MM.1S (cell line): ENCODE measurements around the gene CERS5.

Source experiments
- DNase-seq: peaks from one replicate; pipeline ENCODE4 v3.0.0-alpha.2; 2015
- H2AFZ ChIP-seq: fragments of 300-600 bp; sonication (generic); 2 replicates; pipeline ENCODE4 v1.6.0; 2016; ENCODE audit warnings: antibody characterized with exemption, low read length
- H3F3A ChIP-seq: fragments of 300-600 bp; sonication (generic); 2 replicates; pipeline ENCODE4 v1.6.1; 2016; ENCODE audit warnings: mild to moderate bottlenecking, antibody characterized with exemption, low read length, moderate library complexity, mixed read lengths; ENCODE audit not compliant: insufficient read depth
- H3K27ac ChIP-seq: fragments of 300-600 bp; sonication (generic); 2 replicates; pipeline ENCODE4 v1.5.1; 2016; ENCODE audit warnings: mild to moderate bottlenecking, low read length
- H3K27me3 ChIP-seq: fragments of 300-600 bp; sonication (generic); replicated peaks from 2 replicates; pipeline ENCODE4 v1.6.0; 2016; ENCODE audit warnings: low read length; ENCODE audit not compliant: insufficient read depth
- H3K36me3 ChIP-seq: fragments of 300-600 bp; sonication (generic); replicated peaks from 2 replicates; pipeline ENCODE4 v1.6.1; 2016; ENCODE audit warnings: mild to moderate bottlenecking, low read length, mixed read lengths; ENCODE audit not compliant: insufficient read depth
- H3K4me1 ChIP-seq: fragments of 300-600 bp; sonication (generic); 2 replicates; pipeline ENCODE4 v1.6.1; 2016; ENCODE audit warnings: low read length, mixed read lengths
- H3K4me2 ChIP-seq: fragments of 300-600 bp; sonication (generic); 2 replicates; pipeline ENCODE4 v1.6.0; 2016; ENCODE audit warnings: low read depth, low read length
- H3K4me3 ChIP-seq: fragments of 300-600 bp; sonication (generic); 2 replicates; pipeline ENCODE4 v1.5.1; 2016; ENCODE audit warnings: low read length, mixed read lengths
- H3K79me2 ChIP-seq: fragments of 300-600 bp; sonication (generic); 2 replicates; pipeline ENCODE4 v1.6.1; 2016; ENCODE audit warnings: mixed run types, low read length, mixed read lengths
- H3K9ac ChIP-seq: fragments of 300-600 bp; sonication (generic); 2 replicates; pipeline ENCODE4 v1.6.1; 2016; ENCODE audit warnings: low read length, mixed read lengths
- H3K9me2 ChIP-seq: fragments of 300-600 bp; sonication (generic); replicated peaks from 2 replicates; pipeline ENCODE4 v1.6.1; 2016; ENCODE audit warnings: mild to moderate bottlenecking, low read length, mixed read lengths; ENCODE audit not compliant: insufficient read depth
- H3K9me3 ChIP-seq: fragments of 300-600 bp; sonication (generic); replicated peaks from 2 replicates; pipeline ENCODE4 v1.6.1; 2016; ENCODE audit warnings: mild to moderate bottlenecking, low read length, mixed read lengths; ENCODE audit not compliant: insufficient read depth
- H4K20me1 ChIP-seq: fragments of 300-600 bp; sonication (generic); 2 replicates; pipeline ENCODE4 v1.6.1; 2016; ENCODE audit warnings: mild to moderate bottlenecking, low read length, moderate library complexity, mixed read lengths; ENCODE audit not compliant: insufficient read depth
- EZH2 ChIP-seq: fragments of 300-600 bp; sonication (generic); optimal IDR thresholded peaks from 2 replicates; pipeline ENCODE3; 2017; ENCODE audit warnings: low read depth, mild to moderate bottlenecking, antibody characterized with exemption, low read length, mixed read lengths
- EZH2phosphoT487 ChIP-seq: fragments of 300-600 bp; sonication (generic); IDR thresholded peaks from 2 replicates; pipeline ENCODE4 v1.6.1; 2018; ENCODE audit warnings: antibody characterized with exemption, low read length
- TF ChIP-seq, protein P1 (sequence below): fragments of 300-600 bp; sonication (generic); IDR thresholded peaks from 2 replicates; pipeline ENCODE4 v1.5.1; 2016; ENCODE audit warnings: antibody characterized with exemption, low read length, mixed read lengths

CERS5 gene

DNA sequence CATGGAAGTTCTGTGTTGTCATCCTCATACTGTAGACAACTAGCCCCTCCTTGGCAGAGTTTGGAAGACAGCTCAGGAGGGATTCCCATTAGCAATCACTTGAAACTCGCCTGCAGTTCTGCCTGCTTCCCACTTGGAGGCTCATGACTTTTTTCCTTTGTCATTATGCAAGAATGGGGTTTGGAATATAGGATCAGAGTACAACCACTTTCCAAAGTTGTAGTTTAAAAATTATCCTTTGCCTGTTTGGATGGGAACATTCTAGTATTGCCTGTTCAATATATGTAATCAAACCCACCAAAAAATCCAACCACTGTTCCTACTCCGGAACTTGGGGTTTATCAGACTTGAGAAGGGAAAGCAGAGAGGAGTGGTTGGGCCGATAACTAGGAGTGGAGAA lies 65.5 kb downstream of the CERS5 start:
- no peak overlapping the region for H3K27ac ChIP-seq
- H3K36me3 ChIP-seq: peaks cover 8% of the 10 kb centered on the region; the same call in 1 of the 2 replicates
- H3K9ac ChIP-seq: no peak overlapping the region
- H3K27me3 ChIP-seq: no peaks in the 10 kb centered on the region
- H3K4me2 ChIP-seq: no peak overlapping the region
- no peak for DNase-seq
- H3K4me1 ChIP-seq: no peaks in the 10 kb centered on the region
- H3K79me2 ChIP-seq: no peaks in the 10 kb centered on the region
- H3K9me3 ChIP-seq: no peaks in the 10 kb centered on the region
- no peak overlapping the region for H2AFZ ChIP-seq
- H3K9me2 ChIP-seq: no peaks in the 10 kb centered on the region
- peaks cover 4% of the 10 kb centered on the region; the same call in 1 of the 2 replicates for H3F3A ChIP-seq
- no peak overlapping the region for H3K4me3 ChIP-seq
- TF ChIP-seq EZH2 (no peak), EZH2phosphoT487 (no peak)
- TF ChIP-seq, protein P1, sequence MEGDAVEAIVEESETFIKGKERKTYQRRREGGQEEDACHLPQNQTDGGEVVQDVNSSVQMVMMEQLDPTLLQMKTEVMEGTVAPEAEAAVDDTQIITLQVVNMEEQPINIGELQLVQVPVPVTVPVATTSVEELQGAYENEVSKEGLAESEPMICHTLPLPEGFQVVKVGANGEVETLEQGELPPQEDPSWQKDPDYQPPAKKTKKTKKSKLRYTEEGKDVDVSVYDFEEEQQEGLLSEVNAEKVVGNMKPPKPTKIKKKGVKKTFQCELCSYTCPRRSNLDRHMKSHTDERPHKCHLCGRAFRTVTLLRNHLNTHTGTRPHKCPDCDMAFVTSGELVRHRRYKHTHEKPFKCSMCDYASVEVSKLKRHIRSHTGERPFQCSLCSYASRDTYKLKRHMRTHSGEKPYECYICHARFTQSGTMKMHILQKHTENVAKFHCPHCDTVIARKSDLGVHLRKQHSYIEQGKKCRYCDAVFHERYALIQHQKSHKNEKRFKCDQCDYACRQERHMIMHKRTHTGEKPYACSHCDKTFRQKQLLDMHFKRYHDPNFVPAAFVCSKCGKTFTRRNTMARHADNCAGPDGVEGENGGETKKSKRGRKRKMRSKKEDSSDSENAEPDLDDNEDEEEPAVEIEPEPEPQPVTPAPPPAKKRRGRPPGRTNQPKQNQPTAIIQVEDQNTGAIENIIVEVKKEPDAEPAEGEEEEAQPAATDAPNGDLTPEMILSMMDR: no peak; the same call in 1 of the 2 replicates
- H4K20me1 ChIP-seq: no peaks in the 10 kb centered on the region

DNA sequence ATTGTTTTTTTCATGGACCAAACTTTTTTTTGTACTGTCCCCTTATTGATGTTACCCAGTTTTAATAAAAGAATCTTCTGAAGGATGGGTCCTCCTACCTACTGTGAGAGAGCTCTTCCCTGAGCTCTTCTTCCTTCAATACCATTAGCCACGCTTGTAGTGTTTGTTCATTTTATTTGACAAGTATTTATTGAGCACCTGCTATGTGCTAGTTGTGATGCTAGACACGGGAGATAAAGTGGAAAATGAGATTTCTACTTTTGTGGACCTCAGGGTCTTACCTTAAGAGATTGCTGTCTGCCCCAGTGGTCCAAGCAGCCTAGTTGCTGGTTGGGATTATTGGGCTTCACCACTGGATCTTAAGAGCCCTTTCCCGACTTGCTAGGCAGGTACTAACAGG lies 66.6 kb downstream of the CERS5 start:
- peaks cover 4% of the 10 kb centered on the region; the same call in 1 of the 2 replicates for H3F3A ChIP-seq
- H2AFZ ChIP-seq: no peak overlapping the region
- H3K36me3 ChIP-seq: peaks cover 10% of the 10 kb centered on the region; the same call in 1 of the 2 replicates
- no peak for TF ChIP-seq EZH2phosphoT487
- TF ChIP-seq EZH2: no peak
- TF ChIP-seq, protein P1: no peak
- H3K4me3 ChIP-seq: no peak overlapping the region
- H3K79me2 ChIP-seq: no peaks in the 10 kb centered on the region
- no peaks in the 10 kb centered on the region for H3K4me1 ChIP-seq
- H4K20me1 ChIP-seq: no peaks in the 10 kb centered on the region
- H3K27me3 ChIP-seq: no peaks in the 10 kb centered on the region
- no peaks in the 10 kb centered on the region for H3K9me3 ChIP-seq
- H3K4me2 ChIP-seq: no peak overlapping the region
- no peak overlapping the region for H3K9ac ChIP-seq
- no peak overlapping the region for H3K27ac ChIP-seq
- DNase-seq: no peak
- no peaks in the 10 kb centered on the region for H3K9me2 ChIP-seq

DNA sequence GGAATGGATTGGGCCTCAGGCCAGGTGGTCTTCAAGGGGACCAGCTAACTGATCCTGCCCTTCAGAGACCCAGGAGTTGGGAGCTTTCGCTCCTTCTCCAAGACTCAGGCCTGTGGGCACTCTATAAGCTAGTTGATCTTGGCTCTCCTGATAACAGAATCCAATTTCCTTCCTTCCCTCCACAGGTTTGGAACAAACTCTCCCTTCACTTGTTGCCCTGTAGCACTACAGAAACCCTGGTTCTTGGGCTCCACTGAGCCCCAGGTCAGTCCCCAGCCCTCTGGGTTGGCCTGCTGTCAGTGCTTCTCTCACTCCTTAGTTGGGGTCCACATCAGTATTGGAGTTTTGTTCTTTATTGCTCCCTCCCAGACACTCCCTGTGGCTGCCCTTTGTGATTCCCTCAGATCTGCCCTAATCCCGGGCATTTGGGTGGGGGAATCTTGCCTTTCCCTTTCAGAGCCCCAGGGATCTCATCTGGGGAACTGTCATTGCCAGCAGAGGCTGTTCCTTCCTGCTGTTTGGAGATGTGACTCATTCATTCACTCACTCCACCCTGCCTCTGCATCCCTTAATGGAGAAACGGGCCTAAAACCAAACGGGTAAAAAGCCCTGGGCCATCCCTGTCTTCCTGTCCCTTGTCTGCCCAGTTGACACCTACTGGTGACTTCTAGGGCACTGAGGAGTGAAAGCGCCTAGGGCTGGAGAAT lies 67.7 kb downstream of the CERS5 start:
- H3K36me3 ChIP-seq: peaks cover 10% of the 10 kb centered on the region; the same call in 1 of the 2 replicates
- no peaks in the 10 kb centered on the region for H3K79me2 ChIP-seq
- TF ChIP-seq EZH2 (no peak), EZH2phosphoT487 (no peak)
- TF ChIP-seq, protein P1: no peak
- no peaks in the 10 kb centered on the region for H3K27me3 ChIP-seq
- no peaks in the 10 kb centered on the region for H3K9me3 ChIP-seq
- no peak overlapping the region for H3K27ac ChIP-seq
- no peaks in the 10 kb centered on the region for H3K4me1 ChIP-seq
- no peak overlapping the region for H2AFZ ChIP-seq
- no peak overlapping the region for H3K4me2 ChIP-seq
- no peak overlapping the region for H3K9ac ChIP-seq
- no peaks in the 10 kb centered on the region for H4K20me1 ChIP-seq
- H3K4me3 ChIP-seq: no peak overlapping the region
- no peak for DNase-seq
- peaks cover 4% of the 10 kb centered on the region; the same call in 1 of the 2 replicates for H3F3A ChIP-seq
- no peaks in the 10 kb centered on the region for H3K9me2 ChIP-seq
